ENCODE data around the gene ANGPTL5.
"Not testable (repeated sequence)": the region's sequence is repeated elsewhere in the genome, so short reads cannot be mapped to it uniquely, and the experiment has no call there.

Gene ANGPTL5

DNA sequence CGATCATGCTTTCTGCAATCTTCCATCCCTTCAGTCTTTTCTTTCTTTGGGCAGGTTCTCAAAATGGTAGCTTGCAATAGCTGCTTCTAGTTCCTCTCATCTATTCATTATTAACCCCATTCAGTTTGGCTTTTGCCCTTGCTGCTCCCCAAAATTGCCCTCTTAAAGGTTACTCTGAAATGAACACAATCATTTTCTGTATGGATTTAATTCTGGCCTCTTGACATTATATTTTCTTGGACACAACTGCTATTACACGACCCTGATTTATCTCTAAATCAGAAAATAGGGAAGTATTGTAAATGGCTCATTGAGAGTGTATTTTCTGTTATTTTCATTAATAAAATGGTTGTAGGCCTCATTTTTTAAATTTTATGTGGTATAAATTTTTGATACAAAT, at the start of gene ANGPTL5:
Gene ANGPTL5 (minus strand): TSS at position 101 of the 400 bp plus-strand sequence. CDS start 8,613 bp downstream, outside the sequence.
- no peak for DNase-seq

DNA sequence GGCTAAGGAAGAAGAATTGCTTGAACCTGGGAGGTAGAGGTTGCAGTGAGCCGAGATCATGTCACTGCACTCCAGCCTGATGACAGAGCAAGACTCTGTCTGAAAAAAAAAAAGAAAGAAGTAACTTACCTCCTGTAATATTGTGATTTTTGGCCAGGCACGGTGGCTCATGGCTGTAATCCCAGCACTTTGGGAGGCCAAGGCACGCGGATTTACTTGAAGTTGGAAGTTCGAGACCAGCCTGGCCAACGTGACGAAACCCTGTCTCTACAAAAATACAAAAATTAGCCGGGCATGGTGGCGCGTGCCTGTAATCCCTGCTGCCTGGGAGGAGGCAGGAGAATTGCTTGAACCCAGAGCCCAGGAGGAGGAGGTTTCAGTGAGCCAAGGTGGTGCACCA, 47.9 kb upstream of the ANGPTL5 start:
- not testable (repeated sequence) for DNase-seq

DNA sequence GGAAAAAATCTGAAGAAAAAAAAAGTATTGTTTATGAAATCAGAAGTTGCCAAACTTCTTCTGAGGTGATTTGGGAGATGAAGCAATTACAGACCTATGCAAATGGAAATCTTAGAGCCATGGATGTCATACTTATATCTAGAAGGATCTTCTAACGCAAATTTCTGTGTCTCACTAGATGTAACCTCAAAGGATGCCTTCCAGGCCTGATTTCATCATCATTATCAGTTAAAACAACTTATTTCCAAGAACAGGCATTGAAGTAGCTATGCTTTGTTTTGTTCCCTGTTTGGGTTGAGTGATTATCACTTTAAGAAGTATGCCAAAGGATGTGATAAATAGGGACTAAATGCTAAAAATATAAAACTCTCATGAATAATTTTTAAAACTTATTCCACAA, 43.9 kb upstream of the ANGPTL5 start:
- DNase-seq, result no peak

DNA sequence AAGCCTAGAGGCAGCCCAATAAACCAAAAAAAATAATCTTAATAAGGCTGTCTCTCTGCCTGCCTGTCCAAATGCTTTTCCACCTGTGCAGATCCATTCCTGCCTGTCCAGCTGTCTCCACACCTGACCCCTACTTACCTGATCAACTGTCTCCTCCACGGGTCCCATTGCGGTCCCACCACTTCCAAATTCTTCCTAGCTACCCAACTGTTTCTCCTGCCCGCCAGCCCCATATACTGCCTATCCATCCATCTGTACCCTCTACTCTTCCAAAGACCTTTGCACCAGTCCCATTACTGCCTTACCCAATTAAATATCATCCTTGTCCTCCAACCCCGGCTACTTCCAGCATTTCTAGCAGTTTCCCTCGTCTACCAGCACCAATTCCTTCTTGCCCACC, 39.4 kb upstream of the ANGPTL5 start:
- no peak for DNase-seq

DNA sequence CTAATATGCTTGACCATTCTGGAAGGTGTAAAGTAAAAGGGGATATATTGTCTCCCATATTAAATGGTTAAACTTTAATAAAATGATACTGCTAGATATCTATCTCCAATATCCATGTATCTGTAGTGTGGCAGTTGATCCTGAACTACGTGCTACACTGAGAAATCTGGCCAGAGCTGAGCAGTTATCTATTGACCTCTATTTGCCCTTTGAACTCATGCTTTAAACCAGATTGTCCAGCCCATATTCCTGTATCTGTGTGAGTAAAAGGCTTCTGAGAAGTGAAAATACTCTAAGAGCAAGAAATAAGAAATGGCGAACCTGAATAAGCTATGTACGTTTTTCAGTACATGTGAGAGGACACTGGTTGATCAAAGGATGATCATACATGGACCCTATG, 39.0 kb upstream of the ANGPTL5 start:
- no peak for DNase-seq

DNA sequence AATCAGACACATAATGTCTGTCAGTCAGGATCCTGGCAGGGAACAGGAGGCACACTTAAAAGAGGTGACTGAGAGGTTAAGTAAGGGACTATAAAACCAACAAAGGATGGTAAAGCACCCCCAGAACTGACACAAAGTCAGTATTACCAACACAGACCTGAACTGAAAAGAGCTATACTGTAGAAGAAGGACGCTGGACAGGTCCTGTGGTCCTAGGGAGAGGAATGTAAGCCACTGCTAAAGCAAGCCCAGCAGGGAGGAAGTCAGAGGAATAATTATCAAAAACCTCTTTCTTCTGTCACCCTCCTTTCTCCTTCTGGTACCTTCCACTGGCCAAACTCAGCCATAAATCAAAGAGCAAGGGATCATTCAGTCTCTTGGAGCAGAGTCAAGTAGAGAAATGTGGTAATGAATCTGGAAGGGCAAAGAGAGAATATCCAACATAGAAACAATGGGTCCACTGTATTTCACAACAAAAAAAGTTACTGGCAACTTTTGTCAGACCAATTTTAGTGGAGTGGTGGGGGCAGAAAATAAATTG, 33.4 kb upstream of the ANGPTL5 start:
- no peak for DNase-seq

DNA sequence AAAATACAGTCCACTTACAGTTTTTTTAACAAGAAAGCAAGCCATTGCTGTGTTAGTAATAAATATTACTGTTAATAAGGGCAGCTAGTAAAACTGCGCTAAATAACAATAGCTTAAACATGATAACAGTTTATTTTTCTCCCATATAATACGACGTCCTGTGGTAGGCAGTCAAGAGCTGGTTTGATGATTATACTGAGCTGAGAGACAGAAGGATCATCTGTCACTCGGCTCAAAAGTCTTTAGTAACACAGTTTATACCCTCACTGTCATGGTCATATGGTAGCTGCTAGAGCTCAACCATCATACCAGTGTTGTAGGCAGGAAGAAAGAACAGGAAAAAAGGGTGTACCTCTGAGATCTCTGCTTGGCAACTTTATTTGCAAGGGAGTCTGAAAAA, 29.1 kb upstream of the ANGPTL5 start:
- DNase-seq, result no peak

DNA sequence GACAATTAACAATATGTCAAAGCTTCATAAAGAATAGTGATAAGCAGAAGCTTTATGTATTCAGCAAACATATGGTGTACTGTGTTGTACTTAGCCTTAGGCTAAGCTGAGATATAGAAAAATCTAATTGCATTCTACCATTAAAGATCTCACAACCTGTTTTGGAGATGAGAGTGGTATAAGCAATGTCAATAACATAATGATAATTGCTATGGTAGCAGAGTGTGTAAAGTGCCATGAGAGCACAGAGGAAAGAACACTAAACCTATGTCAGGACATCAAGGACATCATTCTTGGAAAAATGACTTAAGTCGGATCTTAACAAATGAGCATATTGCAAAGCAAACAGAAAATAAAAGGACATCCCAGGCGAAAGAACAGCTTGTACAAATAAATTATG, 28.6 kb upstream of the ANGPTL5 start:
- peak in 1 of 2 experiments; percentile 26 for DNase-seq

DNA sequence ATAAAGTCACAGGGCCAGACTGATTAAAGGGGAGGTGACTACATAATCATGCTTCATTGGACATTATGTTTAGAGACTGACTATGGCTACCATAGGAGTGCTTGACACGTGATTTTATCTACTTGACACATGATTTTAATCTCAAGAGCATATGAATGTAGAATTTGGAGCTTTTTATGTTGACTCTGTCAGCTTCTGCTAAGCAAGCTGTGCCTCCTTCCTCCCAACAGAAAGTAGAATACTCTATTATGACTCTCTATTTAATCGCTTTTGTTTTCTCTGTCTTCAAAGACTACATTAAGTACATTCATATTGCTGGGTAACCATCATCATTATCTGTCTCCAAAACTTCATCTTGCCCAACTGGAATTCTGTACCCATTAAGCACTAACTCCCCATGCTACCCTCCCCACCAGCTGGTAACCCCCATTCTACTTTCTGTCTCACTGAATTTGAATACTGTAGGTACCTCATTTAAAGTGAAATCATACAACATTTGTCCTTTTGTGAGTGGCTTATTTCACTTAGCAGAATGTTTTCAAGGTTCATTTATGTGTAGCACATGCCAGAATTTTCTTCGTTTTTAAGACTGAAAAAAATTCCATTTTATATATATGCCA, 24.7 kb upstream of the ANGPTL5 start:
- no peak for DNase-seq

DNA sequence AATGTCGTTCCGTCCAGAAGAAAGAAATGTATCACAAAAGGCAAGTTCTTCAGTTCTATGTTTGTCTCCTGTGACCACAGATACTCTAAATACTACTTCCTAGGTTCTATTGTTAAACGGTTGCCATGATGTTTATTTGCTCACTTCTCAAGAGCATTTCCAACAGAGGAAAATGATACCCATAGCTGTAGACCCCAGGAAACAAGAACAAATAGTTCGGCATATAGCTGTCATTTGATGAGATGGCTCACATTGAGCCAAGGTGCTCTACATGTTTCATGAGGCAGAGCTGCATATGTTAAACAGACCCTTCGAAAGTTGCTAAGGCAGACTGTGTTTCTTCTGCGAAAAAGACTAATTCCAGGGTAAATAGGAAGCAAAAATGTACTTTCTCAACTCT, 15.4 kb upstream of the ANGPTL5 start:
- peak; percentile 2 to 60 for DNase-seq

DNA sequence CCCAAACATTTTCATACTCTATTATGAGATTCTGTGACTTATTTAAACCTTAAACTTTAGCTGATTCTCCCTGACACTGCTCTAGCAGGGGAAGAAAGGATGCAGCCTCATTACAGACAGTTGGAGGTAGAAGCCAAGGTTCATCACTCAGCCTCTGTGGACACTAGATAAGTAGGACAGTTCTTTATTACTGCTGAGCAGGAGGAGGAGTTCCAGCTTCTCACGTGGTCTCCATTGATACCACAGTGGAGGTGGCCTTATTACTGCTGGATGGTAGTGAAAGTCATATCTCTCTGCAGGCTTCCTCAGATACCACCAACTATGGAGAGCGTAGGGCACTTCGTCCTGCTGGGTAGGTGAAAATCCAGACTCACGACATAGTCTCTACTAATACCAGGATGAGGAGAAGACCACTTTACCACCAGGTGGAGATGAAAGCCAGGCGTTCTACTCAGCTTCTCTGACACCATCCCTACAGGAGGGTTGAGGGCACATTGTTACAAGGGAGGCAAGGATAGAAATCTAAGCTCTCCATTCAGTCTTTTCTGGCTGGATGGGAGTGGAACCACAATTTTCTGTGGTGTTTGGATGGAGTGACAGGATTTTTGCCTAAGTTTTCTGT, 13.1 kb upstream of the ANGPTL5 start:
- no peak for DNase-seq

DNA sequence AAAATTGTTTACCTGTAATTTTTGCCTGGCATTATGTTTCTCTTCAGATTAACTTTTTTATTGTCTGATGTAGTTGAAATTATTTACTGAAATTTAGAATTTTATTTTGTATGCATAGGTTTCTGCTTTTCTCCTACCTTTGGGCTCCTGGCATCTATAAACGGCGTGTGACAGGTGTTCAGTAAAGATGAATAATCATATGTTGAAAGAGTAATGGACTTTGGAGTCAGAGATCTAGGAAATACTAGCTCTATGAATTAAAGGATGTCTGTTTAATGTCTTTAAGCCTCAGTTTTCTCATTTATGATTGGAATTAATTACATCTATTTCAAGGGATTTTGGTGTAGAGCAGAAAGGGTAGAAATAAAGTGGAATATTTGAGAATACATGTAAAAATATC, 7.2 kb upstream of the ANGPTL5 start:
- DNase-seq, result no peak

DNA sequence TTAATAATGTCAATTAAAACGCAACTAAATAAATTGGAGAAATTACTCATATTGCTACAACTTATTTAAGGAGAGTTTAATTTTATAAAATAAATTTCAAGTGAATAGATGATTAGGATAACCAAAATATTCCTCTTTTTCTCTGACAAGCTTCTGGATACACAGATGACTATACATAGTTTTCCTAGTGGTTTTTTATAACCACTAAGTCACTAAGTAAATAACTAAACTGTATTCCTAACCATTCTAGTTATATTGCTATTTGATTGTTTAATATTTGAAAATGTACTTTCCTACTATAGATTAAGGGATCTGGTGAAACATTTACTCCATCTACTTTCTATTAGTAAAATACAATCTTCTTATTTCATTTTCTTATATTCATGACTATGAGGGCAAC, 4.7 kb upstream of the ANGPTL5 start:
- DNase-seq, result no peak

DNA sequence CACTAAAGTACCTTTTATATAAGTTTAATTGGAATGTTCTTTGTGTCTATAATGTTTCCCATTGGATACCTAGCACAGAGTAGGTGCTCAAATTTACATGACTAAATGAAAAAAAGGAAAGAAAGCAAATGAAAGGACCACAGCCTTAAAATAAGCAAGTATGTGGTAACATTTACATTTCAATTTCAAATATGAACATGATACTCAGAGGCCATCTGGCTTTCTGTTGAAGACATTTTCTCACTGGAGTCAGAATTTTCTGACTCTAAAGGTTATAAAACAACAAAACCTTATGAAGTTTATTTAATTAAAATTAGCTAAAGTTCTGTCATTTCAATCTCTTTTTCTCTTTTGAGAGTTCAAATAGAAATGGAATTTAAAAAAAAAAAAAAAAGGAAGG, 904 bp upstream of the ANGPTL5 start:
- DNase-seq, result no peak

DNA sequence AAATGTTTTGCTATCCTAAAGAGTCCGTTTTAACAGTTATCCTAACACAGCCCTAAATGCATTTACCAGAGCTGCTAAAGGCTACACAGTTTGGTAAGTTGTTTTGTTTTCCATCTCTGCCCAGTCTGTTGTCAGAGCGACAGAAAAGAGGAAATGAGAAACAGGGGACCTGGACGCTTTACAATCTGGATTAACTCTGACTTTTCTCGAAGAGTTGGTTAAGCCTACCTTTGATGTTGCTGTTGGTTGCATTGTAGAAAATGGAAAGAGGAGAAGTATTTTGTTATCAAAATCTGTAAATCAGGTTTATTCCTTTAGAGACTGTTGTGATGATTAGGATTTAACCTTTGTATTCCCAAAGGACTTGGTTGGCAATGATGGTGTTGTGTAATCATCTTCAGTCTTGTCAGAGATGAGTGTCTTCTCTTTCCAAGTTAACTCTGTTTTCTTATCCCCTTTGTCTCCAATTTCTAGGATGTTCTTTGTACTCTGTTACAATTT, 481 bp downstream of the ANGPTL5 start:
- peak in 1 of 2 experiments; percentile 57 for DNase-seq

DNA sequence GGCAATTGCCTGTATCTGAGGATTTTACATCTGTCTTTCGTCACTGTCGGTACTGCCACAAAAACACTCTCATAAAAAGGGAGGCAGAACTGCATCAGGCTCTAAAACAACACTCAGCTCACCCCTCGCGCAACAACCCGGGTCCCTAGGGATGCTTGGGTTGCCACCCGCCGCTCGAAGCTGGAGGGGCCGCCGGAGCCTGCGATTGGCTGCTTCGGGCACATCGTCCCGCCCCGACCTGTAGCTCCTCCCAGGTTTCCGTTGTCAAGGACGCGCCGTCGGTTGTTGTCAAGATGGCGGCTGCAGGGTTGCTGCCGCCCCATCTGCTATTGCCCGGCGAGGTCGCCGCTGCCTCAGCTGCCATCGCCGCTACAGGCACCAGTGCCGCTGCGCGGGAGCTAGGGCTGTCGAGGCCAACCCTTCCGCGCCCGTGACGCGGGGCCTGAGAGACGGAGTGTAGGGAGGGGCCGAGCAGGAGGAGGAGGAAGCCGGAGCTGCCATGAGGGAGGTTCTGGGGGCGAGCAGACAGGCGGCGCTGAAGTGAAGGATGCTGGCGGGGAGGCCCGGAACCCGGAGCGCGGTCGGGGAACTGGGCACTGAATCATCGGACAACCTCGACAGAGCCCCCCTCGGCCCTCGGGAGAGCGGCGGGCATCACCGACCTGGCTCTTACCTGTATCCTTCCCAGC, 1.4 kb downstream of the ANGPTL5 start, which contains the start of gene CEP126:
Gene CEP126 (plus strand): TSS at position 273 of the 689 bp plus-strand sequence. CDS start 275 bp downstream, at position 548.
- DNase-seq, result peak; percentile 89 to 92

DNA sequence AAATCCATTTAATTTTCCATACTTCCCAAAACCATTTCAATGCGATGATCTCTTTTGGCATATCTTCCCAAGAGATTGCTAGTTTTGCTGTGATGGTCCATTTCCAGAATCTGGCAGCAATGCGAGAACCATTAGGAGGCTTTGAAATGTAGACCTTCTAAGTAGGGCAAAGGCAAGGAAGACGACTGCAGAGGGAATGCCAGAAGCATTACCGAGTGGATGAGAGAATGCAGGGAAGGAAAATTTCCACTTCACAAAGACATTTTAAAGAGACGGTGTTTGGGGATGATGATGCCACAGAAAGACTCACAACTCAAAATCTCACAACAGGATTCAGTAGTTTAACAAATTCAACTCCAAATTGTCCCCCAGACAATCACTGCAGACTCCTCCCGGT, 2.0 kb downstream of the ANGPTL5 start:
- no peak for DNase-seq

DNA sequence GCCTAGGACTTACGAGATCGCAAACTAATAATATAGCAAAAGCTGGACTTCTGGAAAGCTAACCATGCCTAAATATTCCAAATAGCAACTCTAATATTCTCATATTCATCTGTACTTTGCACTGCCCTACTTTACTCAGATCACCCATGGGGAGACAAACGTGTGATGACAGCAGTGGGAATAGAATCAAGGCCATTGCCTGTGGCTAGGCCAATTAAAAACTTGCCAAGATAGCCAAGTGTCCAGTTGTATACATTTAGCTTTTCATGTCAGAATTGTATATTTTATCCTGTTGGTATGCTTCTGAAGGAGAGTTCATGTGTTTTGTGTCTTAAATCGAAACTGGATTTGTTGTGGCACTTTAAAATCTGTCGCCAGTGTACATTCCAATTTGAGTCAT, 2.7 kb downstream of the ANGPTL5 start:
- no peak for DNase-seq

DNA sequence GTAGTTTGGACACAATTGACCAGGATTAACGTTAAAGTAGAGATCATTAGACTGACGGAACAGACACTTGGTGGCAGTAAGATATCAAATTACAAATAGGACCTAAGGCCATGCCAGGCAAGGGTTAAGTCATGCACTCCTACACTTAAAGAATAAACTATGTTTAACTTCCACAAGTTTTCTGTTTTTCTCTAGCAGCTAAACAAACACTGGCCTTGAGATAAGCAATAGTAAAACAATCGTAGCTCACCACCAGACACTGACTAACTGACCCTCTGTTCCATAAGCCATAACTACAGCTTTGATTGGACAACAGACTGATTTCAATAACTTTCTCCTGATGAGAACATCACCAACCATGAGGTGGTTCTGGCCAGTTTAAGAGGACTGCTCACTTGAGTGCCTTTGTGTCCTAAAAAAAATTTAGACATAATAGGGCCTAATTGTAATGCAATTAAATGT, 3.5 kb downstream of the ANGPTL5 start:
- no peak for DNase-seq

DNA sequence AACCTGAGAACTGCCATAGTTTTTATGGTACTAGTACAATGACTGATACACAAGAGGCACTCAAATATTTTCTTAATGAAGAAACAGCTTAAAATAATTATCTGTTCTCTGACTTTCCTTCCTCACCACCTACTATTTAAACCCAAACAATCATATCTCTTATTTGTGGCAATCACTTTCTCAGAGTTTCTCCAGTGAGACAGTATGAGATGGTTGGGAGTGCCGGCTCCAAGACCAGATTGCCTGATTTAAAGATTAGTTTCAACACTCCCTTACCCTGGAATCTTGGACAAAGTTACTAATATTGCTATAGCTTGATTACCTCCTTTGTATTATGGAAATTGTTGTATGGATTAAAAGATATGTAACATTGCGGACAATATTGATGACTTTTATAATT, 7.2 kb downstream of the ANGPTL5 start:
- no peak for DNase-seq

DNA sequence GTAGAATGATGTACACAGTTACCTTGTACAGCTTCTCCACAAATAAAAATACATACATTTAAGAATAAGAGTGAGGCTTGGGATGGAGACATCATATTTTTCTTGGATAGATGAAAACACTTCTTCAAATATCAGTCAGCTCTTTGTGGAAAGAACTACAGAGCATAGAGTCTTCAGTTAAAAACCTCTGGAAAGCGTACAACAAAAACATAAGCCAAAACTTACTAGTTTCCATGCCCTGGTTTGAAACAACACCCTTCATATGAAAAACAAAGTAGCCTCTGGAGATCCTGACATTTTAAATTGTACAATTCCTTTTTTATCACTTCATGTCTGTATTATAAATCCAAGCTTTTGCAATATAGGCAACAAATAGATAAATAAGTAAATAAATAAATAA, 8.5 kb downstream of the ANGPTL5 start:
- no peak for DNase-seq

DNA sequence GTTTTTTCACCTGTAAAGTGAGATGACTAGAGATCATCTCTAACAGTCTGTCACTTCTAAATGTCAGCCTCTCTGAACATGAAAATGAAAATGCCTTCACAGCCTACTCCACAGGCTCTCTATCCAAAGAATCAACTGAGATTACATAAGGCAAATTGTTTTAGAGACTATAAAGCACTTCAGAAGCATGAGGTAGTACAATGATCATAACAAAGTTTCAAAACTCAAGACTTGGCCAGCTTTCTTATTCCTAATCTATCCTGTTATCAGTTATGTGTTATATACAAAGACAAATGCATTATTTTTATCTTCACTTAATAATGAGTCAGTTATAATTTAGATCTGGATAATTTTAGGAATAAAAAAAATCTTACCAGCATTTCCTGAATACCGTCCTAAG, 21.8 kb downstream of the ANGPTL5 start:
- DNase-seq, result no peak

DNA sequence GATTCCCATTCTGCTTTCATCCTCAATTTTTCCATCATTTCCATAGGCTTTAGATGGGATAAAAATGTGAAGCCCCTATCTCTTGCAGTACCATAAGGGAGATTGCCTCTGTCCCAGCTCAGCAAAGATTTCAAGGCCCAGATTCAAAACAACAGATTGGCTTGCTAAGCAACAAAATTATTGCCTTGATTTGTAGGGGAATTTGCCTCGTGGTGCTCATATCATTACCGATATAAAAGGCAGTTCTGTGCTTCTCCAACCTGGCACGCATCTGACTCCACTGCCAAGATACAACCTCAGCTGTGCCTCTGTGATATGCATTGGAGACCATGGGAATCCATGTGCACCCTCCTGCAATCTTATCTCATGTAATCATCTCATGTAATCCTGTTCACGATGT, 26.6 kb downstream of the ANGPTL5 start:
- no peak for DNase-seq

DNA sequence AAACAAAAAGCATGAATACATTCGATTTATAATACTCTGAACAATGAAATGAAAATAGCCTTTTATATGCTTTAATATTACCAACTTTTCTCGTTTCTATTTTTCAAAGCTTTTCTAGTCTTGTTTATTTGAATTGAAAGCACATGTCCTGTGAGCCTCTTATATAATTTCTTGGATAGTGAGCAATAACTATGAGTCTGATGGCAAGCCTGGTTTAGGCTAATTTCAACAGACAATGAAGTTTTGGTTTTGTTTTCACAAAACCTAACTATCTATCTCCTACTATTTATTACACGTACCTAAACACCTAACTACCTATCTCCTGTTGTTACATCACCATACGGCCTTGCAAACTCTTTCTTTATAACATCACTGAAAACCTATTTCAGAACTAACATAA, 30.7 kb downstream of the ANGPTL5 start:
- no peak for DNase-seq
